ENCODE results near the gene MTG1.
"Not testable (repeated sequence)": the region's sequence is repeated elsewhere in the genome, so short reads cannot be mapped to it uniquely, and the experiment has no call there.

MTG1 gene

DNA sequence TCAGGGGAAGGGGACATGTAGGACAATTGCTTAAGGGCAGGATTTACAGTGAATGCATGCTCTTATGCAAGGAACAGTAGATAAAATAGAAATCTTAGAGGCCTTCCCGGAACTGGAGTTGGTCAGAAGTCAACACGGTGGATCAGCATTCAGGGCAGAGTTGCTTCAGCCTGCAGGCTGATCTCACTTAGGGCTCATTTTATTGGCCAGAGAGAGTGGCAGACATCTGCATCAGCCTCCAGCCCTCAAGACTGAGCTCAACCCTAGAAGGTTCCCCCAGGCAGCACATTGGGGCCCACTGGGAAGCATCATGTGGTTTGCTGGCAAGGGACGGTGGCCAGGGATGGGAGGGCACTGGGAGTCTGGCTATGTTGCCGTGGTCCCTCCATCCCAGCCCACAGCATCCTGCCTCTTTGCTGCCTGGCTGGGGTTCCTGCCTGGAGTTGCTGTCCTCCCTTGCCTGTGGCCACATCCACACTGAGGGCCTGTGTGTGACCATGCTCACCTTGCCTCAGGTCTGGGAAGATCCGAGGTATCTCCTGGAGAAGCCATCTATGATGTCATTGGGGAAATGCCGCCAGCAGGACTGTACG, 72.8 kb downstream of the MTG1 start:
- TF ChIP-seq ZFP3 (CRISPR knock-in tag; IDR thresholded peaks at IDR 0.05) (no peak), TOX (CRISPR knock-in tag; IDR thresholded peaks at IDR 0.05; ENCODE audit: borderline replicate concordance) (no peak), CSDC2 (CRISPR knock-in tag; IDR thresholded peaks at IDR 0.05) (no peak)
- TF ChIP-seq, protein P1, sequence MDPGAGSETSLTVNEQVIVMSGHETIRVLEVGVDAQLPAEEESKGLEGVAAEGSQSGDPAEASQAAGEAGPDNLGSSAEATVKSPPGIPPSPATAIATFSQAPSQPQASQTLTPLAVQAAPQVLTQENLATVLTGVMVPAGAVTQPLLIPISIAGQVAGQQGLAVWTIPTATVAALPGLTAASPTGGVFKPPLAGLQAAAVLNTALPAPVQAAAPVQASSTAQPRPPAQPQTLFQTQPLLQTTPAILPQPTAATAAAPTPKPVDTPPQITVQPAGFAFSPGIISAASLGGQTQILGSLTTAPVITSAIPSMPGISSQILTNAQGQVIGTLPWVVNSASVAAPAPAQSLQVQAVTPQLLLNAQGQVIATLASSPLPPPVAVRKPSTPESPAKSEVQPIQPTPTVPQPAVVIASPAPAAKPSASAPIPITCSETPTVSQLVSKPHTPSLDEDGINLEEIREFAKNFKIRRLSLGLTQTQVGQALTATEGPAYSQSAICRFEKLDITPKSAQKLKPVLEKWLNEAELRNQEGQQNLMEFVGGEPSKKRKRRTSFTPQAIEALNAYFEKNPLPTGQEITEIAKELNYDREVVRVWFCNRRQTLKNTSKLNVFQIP (CRISPR knock-in tag; IDR thresholded peaks at IDR 0.05; ENCODE audit: borderline replicate concordance, low read depth): no peak
- no peak for ATAC-seq

DNA sequence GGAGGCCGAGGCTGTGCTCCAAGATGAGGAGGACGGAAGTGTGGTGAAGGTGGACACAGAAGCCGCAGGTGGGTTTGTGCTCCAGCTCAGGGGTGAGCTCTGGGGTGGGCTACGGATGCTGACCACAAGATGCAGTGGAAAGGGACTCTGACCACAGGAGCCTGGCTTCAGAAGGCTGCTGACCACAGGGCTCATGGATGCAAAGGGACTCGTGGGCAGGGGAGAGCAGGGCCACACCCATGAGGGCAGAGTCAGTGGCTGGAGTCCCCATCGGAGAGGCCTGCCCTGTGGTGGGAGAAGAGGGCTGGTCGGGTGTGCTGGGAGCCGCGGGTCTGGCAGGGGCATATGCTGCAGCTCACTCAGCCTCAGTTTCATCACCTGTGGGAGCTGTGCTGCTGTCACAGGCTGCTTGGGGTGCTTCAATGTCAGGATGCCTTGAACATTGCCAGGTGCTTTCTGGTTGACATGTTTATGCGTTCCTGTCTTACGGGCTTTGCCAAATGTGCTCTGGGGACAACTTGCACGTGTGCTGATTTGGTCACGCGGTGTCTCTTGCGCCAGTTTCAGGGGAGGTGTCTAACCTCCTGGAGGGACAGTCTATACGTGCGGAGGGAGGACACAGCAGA, 73.4 kb downstream of the MTG1 start:
- TF ChIP-seq, protein P2, sequence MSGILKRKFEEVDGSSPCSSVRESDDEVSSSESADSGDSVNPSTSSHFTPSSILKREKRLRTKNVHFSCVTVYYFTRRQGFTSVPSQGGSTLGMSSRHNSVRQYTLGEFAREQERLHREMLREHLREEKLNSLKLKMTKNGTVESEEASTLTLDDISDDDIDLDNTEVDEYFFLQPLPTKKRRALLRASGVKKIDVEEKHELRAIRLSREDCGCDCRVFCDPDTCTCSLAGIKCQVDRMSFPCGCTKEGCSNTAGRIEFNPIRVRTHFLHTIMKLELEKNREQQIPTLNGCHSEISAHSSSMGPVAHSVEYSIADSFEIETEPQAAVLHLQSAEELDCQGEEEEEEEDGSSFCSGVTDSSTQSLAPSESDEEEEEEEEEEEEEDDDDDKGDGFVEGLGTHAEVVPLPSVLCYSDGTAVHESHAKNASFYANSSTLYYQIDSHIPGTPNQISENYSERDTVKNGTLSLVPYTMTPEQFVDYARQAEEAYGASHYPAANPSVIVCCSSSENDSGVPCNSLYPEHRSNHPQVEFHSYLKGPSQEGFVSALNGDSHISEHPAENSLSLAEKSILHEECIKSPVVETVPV (CRISPR knock-in tag; IDR thresholded peaks at IDR 0.05): no peak
- TF ChIP-seq, protein P1 (CRISPR knock-in tag; IDR thresholded peaks at IDR 0.05; ENCODE audit: borderline replicate concordance, low read depth): no peak
- no peak for TF ChIP-seq RARB (CRISPR knock-in tag; IDR thresholded peaks at IDR 0.05)
- no peak for TF ChIP-seq SNAI2 (CRISPR knock-in tag; IDR thresholded peaks at IDR 0.05)
- TF ChIP-seq GLIS3 (CRISPR knock-in tag; IDR thresholded peaks at IDR 0.05): no peak
- no peak for TF ChIP-seq ARNTL (CRISPR knock-in tag; IDR thresholded peaks at IDR 0.05; ENCODE audit: borderline replicate concordance, low read depth)
- TF ChIP-seq, protein P3, sequence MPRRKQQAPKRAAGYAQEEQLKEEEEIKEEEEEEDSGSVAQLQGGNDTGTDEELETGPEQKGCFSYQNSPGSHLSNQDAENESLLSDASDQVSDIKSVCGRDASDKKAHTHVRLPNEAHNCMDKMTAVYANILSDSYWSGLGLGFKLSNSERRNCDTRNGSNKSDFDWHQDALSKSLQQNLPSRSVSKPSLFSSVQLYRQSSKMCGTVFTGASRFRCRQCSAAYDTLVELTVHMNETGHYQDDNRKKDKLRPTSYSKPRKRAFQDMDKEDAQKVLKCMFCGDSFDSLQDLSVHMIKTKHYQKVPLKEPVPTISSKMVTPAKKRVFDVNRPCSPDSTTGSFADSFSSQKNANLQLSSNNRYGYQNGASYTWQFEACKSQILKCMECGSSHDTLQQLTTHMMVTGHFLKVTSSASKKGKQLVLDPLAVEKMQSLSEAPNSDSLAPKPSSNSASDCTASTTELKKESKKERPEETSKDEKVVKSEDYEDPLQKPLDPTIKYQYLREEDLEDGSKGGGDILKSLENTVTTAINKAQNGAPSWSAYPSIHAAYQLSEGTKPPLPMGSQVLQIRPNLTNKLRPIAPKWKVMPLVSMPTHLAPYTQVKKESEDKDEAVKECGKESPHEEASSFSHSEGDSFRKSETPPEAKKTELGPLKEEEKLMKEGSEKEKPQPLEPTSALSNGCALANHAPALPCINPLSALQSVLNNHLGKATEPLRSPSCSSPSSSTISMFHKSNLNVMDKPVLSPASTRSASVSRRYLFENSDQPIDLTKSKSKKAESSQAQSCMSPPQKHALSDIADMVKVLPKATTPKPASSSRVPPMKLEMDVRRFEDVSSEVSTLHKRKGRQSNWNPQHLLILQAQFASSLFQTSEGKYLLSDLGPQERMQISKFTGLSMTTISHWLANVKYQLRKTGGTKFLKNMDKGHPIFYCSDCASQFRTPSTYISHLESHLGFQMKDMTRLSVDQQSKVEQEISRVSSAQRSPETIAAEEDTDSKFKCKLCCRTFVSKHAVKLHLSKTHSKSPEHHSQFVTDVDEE (CRISPR knock-in tag; IDR thresholded peaks at IDR 0.05): no peak
- TF ChIP-seq ZC3H10 (CRISPR knock-in tag; IDR thresholded peaks at IDR 0.05): no peak
- no peak for TF ChIP-seq BACH2 (CRISPR knock-in tag; IDR thresholded peaks at IDR 0.05; ENCODE audit: borderline replicate concordance)
- no peak for TF ChIP-seq CSDC2 (CRISPR knock-in tag; IDR thresholded peaks at IDR 0.05)
- TF ChIP-seq ZNF70 (CRISPR knock-in tag; IDR thresholded peaks at IDR 0.05): no peak
- TF ChIP-seq ZNF8 (CRISPR knock-in tag; IDR thresholded peaks at IDR 0.05): no peak
- TF ChIP-seq ESRRG (CRISPR knock-in tag; IDR thresholded peaks at IDR 0.05): no peak
- no peak for TF ChIP-seq TCF4 (CRISPR knock-in tag; IDR thresholded peaks at IDR 0.05; ENCODE audit: borderline replicate concordance)
- no peak for ATAC-seq

DNA sequence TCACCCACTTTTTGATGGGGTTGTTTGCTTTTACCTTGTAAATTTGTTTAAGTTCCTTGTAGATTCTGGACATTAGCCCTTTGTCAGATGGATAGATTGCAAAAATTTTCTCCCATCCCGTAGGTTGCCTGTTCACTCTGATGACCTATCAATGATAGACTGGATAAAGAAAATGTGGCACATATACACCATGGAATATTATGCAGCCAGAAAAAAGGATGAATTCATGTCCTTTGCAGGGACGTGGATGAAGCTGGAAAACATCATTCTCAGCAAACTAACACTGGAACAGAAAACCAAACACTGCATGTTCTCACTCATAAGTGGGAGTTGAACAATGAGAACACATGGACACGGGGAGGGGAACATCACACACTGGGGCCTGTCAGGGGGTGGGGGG, 75.2 kb downstream of the MTG1 start:
- ATAC-seq: not testable (repeated sequence)

DNA sequence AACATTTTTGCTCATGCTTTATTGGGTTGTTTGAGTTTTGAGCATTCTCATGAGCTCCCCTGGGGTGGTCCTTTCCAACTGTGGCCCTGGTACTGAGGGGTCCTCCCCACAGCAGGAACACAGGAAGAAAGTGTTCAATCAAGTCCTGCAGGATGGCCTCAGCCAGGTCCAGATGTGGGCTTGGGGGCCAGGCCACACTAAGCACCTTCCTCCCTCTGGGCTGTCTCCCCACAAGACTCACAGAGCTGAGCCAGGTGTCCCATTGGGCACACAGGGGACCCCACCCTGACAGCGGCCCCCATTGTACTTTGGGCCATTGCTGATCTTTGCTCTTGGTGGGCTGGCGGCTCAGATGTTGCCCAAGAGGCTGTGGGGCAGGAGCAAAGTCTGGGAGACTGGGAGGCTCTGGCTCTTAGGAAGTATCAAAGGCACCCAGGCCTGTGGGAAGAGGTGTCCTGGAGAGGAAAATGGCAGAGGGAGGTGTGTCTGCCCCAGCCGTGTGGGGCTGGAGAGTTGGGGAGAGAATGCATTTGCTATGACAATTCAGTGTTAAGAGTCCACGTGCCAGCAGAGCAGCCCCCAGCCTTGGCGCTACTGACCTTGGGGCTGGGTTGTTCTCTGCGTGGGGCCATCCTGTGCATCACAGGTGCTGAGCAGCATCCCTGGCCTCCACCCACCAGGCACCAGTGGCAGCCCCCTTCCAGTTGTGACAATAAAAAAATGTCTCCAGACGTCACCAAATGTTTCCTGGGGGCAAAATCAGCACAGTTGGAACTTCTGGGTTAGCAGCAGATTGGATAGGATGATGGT, 77.5 kb downstream of the MTG1 start:
- ATAC-seq: no peak
- no peak for TF ChIP-seq CSDC2 (CRISPR knock-in tag; IDR thresholded peaks at IDR 0.05)

Data from SK-N-SH treated with all-trans-retinoic acid at 6 μM for 48 hours (cell line).